HL-60 (cell line): ENCODE results near the gene PDE11A.
"Not testable (repeated sequence)": the region's sequence is repeated elsewhere in the genome, so short reads cannot be mapped to it uniquely, and the experiment has no call there.

Source experiments
- DNase-seq, 2 experiments: peaks; one replicate each; pipeline ENCODE4 v3.0.0-alpha.2; 2010 to 2020; ENCODE audit warnings: low read depth in 1 of 2, low spot score in 1 of 2
- H3K27ac ChIP-seq: fragments of 250-450 bp; sonication (Bioruptor Pico); replicated peaks from 2 replicates; pipeline ENCODE4 v1.5.1; 2020; ENCODE audit warnings: mild to moderate bottlenecking, moderate library complexity
- H3K27me3 ChIP-seq: fragments of 250-450 bp; sonication (Bioruptor Pico); 2 replicates; pipeline ENCODE4 v1.5.1; 2021; ENCODE audit warnings: mild to moderate bottlenecking, moderate library complexity; ENCODE audit not compliant: insufficient read depth, poor library complexity, severe bottlenecking
- H3K4me3 ChIP-seq: replicated peaks from 2 replicates; pipeline ENCODE4 v1.5.1; 2011; ENCODE audit warnings: mild to moderate bottlenecking, control low read depth, low read length; ENCODE audit not compliant: insufficient read depth
- GABPA ChIP-seq: IDR thresholded peaks from 2 replicates; pipeline ENCODE4 v1.6.1; 2012; ENCODE audit warnings: low read depth
- POLR2AphosphoS5 ChIP-seq: IDR thresholded peaks from 2 replicates; pipeline ENCODE4 v1.6.1; 2012; ENCODE audit warnings: low read depth
- SPI1 ChIP-seq: IDR thresholded peaks from 2 replicates; pipeline ENCODE4 v1.6.1; 2012; ENCODE audit warnings: low read depth, mild to moderate bottlenecking, borderline replicate concordance
- TF ChIP-seq, protein P1 (sequence below): IDR thresholded peaks from one replicate; pipeline ENCODE4 v1.5.1; 2011; ENCODE audit warnings: low read length, control low read depth, inconsistent platforms; ENCODE audit not compliant: insufficient read depth
- TF ChIP-seq, protein P2 (sequence below): IDR thresholded peaks from 2 replicates; pipeline ENCODE4 v1.6.1; 2012; ENCODE audit warnings: low read depth; ENCODE audit not compliant: insufficient replicate concordance

PDE11A gene

DNA sequence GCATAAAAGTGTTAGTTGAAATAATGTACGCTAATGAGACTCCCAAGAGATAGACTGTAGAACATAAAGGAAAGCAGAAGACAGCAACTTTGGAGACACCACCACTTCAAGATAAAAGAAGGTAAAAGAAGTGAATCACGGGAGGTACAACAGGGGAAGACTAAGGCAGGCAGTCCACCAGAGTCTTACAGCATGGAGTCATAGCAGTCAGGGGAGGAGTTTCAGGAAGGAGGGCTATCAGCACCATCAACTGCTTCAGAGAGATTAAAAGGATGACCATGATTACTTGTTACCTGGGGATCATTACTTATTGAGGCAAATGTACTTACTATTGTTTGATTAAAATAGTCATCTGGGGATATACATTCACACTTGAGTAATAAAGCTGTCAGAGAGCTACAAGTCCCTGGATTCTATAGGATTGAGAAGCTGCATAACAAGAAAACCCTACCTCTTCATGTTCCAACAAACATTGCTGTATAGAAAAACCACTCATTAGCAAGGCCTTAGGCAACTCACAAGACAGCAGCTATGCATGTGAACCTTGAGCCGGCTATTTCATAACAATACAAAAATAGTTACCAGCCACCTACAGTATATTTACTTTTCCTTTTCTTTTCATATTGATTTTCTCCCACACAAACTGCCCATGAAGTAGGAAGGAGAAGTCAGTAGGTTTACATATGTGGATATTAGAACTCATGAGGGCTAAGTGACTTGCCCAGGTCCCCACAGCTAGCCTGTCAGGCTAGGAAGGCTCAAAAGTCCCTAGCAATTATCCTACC is 101.7 kb downstream of the PDE11A start:
- TF ChIP-seq GABPA = no peak
- no peak for TF ChIP-seq POLR2AphosphoS5
- TF ChIP-seq, protein P1, sequence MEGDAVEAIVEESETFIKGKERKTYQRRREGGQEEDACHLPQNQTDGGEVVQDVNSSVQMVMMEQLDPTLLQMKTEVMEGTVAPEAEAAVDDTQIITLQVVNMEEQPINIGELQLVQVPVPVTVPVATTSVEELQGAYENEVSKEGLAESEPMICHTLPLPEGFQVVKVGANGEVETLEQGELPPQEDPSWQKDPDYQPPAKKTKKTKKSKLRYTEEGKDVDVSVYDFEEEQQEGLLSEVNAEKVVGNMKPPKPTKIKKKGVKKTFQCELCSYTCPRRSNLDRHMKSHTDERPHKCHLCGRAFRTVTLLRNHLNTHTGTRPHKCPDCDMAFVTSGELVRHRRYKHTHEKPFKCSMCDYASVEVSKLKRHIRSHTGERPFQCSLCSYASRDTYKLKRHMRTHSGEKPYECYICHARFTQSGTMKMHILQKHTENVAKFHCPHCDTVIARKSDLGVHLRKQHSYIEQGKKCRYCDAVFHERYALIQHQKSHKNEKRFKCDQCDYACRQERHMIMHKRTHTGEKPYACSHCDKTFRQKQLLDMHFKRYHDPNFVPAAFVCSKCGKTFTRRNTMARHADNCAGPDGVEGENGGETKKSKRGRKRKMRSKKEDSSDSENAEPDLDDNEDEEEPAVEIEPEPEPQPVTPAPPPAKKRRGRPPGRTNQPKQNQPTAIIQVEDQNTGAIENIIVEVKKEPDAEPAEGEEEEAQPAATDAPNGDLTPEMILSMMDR = no peak
- no peak for TF ChIP-seq SPI1
- TF ChIP-seq, protein P2, sequence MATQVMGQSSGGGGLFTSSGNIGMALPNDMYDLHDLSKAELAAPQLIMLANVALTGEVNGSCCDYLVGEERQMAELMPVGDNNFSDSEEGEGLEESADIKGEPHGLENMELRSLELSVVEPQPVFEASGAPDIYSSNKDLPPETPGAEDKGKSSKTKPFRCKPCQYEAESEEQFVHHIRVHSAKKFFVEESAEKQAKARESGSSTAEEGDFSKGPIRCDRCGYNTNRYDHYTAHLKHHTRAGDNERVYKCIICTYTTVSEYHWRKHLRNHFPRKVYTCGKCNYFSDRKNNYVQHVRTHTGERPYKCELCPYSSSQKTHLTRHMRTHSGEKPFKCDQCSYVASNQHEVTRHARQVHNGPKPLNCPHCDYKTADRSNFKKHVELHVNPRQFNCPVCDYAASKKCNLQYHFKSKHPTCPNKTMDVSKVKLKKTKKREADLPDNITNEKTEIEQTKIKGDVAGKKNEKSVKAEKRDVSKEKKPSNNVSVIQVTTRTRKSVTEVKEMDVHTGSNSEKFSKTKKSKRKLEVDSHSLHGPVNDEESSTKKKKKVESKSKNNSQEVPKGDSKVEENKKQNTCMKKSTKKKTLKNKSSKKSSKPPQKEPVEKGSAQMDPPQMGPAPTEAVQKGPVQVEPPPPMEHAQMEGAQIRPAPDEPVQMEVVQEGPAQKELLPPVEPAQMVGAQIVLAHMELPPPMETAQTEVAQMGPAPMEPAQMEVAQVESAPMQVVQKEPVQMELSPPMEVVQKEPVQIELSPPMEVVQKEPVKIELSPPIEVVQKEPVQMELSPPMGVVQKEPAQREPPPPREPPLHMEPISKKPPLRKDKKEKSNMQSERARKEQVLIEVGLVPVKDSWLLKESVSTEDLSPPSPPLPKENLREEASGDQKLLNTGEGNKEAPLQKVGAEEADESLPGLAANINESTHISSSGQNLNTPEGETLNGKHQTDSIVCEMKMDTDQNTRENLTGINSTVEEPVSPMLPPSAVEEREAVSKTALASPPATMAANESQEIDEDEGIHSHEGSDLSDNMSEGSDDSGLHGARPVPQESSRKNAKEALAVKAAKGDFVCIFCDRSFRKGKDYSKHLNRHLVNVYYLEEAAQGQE = no peak

DNA sequence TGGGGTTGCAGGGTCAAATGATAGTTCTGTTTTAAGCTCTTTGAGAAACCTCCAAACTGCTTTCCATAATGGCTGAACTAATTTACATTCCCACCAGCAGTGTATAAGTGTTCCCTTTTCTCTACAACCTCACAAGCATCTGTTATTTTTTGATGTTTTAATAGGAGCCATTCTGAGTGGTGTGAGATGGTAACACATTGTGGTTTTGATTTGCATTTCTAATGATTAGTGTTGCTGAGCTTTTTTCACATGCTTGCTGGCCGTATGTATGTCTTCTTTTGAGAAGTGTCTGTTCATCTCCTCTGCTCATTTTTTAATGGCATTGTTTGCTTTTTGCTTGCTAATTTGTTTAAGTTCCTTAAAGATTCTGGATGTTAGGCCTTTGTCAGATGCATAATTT is 107.7 kb downstream of the PDE11A start:
- no peak overlapping the region for H3K27ac ChIP-seq
- TF ChIP-seq, protein P2 = no peak
- TF ChIP-seq POLR2AphosphoS5 (no peak), GABPA (no peak), SPI1 (no peak)
- TF ChIP-seq, protein P1 = no peak
- no peaks in the 10 kb centered on the region for H3K27me3 ChIP-seq
- no peak overlapping the region for H3K4me3 ChIP-seq
- no peak for DNase-seq

More for the DNA sequence above, 101.7 kb downstream of the PDE11A start:
- DNase-seq = no peak
- Histone ChIP-seq H3K4me3 (no peak overlapping the region), H3K27me3 (no peaks in the 10 kb centered on the region), H3K27ac (no peak overlapping the region)

DNA sequence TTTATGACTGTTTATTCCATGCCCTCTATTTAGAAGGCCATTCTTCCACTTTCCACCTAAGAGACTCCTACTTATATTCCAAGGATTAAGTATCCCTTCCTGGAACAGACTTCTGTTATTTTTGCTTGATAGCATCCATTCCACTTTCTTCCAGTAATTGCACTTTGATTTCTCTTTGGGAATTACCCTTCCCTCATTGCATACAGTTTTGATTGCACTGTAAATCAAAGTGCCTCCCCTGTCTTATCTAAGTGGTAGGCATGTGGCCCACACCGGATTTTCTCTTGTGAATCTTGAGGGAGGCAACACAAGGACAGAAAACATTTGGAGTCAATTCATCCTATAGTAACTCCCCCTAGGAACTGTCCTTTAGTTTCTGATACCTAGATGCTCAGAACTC is 120.4 kb downstream of the PDE11A start:
- DNase-seq = no peak
- H3K27me3 ChIP-seq = no peaks in the 10 kb centered on the region
- TF ChIP-seq SPI1 (no peak), POLR2AphosphoS5 (no peak)
- no peak overlapping the region for H3K4me3 ChIP-seq
- no peak overlapping the region for H3K27ac ChIP-seq

DNA sequence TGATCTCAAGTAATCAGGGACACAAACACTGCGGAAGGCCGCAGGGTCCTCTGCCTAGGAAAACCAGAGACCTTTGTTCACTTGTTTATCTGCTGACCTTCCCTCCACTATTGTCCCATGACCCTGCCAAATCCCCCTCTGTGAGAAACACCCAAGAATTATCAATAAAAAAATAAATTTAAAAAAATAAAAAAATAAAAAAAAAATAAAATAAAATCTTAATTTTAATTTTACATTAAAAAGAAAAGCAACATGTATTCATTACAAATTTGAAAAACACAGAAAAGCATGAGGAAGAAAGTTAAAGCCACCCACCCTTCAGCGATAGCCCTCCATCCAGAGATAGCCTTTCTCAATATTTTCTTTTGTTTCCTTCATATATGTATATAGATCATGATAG is 125.0 kb downstream of the PDE11A start:
- H3K27me3 ChIP-seq, H3K4me3 ChIP-seq, H3K27ac ChIP-seq, DNase-seq: not testable (repeated sequence)

DNA sequence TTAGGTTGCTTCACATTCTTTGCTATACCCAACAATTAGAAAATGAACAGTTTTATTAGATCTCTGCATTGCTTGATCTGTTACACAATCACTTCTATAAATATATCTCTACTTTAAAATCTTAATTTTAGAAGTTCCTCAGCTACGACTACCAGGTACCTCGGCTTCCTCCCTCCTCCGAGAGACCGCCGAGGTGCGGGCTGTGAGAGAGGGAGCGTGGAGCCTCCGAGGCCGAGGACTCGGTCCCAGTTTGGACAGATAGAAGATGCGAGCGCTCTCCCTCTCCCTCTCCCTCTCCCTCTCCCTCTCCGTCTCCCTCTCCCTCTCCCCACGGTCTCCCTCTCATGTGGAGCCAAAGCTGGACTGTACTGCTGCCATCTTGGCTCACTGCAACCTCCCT is 128.0 kb downstream of the PDE11A start:
- not testable (repeated sequence) for H3K27ac ChIP-seq, DNase-seq, H3K27me3 ChIP-seq, H3K4me3 ChIP-seq
